ENCODE data around the gene MARS1.

The MARS1 gene

GRCh38 chr12:57525615-57526383, 37.9 kb downstream of the MARS1 start:
- TF ChIP-seq CTCF (IDR thresholded peaks at IDR 0.05; ENCODE audit: poor library complexity, severe bottlenecking): no peak
- DNase-seq (ENCODE audit: low spot score) (no peak), ATAC-seq (ENCODE audit: low read depth) (no peak)
- no peaks in the 10 kb centered on the region for H3K9me3 ChIP-seq (ENCODE audit: severe bottlenecking)
- H3K27me3 ChIP-seq (ENCODE audit: insufficient read depth, poor library complexity, severe bottlenecking): no peaks in the 10 kb centered on the region
- peaks cover 17% of the 10 kb centered on the region for H3K4me1 ChIP-seq (ENCODE audit: insufficient read depth, poor library complexity, severe bottlenecking)
- peaks cover 61% of the 10 kb centered on the region for H3K36me3 ChIP-seq (ENCODE audit: low read depth)
- no peak overlapping the region for H3K27ac ChIP-seq (ENCODE audit: poor library complexity, severe bottlenecking)
- H3K4me3 ChIP-seq (ENCODE audit: severe bottlenecking): no peak overlapping the region

- ATAC-seq (ENCODE audit: low read depth) (no peak), DNase-seq (ENCODE audit: low spot score) (no peak)
- TF ChIP-seq CTCF (IDR thresholded peaks at IDR 0.05; ENCODE audit: poor library complexity, severe bottlenecking): no peak
- Histone ChIP-seq H3K4me1 (ENCODE audit: insufficient read depth, poor library complexity, severe bottlenecking) (peaks cover 9% of the 10 kb centered on the region), H3K4me3 (ENCODE audit: severe bottlenecking) (no peak overlapping the region), H3K36me3 (ENCODE audit: low read depth) (peaks cover 69% of the 10 kb centered on the region), H3K9me3 (ENCODE audit: severe bottlenecking) (no peaks in the 10 kb centered on the region), H3K27ac (ENCODE audit: poor library complexity, severe bottlenecking) (no peak overlapping the region), H3K27me3 (ENCODE audit: insufficient read depth, poor library complexity, severe bottlenecking) (no peaks in the 10 kb centered on the region)
These were observed 38.7 kb downstream of the MARS1 start for GRCh38 chr12:57526477-57527126.

- DNase-seq (ENCODE audit: low spot score): no peak
- no peak for ATAC-seq (ENCODE audit: low read depth)
- Histone ChIP-seq H3K9me3 (ENCODE audit: severe bottlenecking) (no peaks in the 10 kb centered on the region), H3K4me1 (ENCODE audit: insufficient read depth, poor library complexity, severe bottlenecking) (peaks cover 4% of the 10 kb centered on the region), H3K36me3 (ENCODE audit: low read depth) (peaks cover 75% of the 10 kb centered on the region), H3K27ac (ENCODE audit: poor library complexity, severe bottlenecking) (no peak overlapping the region), H3K27me3 (ENCODE audit: insufficient read depth, poor library complexity, severe bottlenecking) (no peaks in the 10 kb centered on the region), H3K4me3 (ENCODE audit: severe bottlenecking) (no peak overlapping the region)
- no peak for TF ChIP-seq CTCF (IDR thresholded peaks at IDR 0.05; ENCODE audit: poor library complexity, severe bottlenecking)
These were observed 39.3 kb downstream of the MARS1 start for GRCh38 chr12:57527184-57527583.

- ATAC-seq (ENCODE audit: low read depth) (no peak), DNase-seq (ENCODE audit: low spot score) (no peak)
- no peak for TF ChIP-seq CTCF (IDR thresholded peaks at IDR 0.05; ENCODE audit: poor library complexity, severe bottlenecking)
- Histone ChIP-seq H3K27me3 (ENCODE audit: insufficient read depth, poor library complexity, severe bottlenecking) (no peaks in the 10 kb centered on the region), H3K9me3 (ENCODE audit: severe bottlenecking) (no peaks in the 10 kb centered on the region), H3K27ac (ENCODE audit: poor library complexity, severe bottlenecking) (no peak overlapping the region), H3K4me3 (ENCODE audit: severe bottlenecking) (no peak overlapping the region), H3K36me3 (ENCODE audit: low read depth) (peaks cover 85% of the 10 kb centered on the region), H3K4me1 (ENCODE audit: insufficient read depth, poor library complexity, severe bottlenecking) (peaks cover 4% of the 10 kb centered on the region)
These were observed 40.3 kb downstream of the MARS1 start for GRCh38 chr12:57528176-57528575.
